HG03520 (cell line): ENCODE results near the gene KHDC1L.
A peak's percentile ranks its signal among the peaks of the same experiment; 100 is the strongest.
"Not testable (repeated sequence)": the region's sequence is repeated elsewhere in the genome, so short reads cannot be mapped to it uniquely, and the experiment has no call there.

Source experiments
- ATAC-seq: cut with Tn5 transposase; IDR thresholded peaks from one replicate; pipeline ENCODE4 v1.9.1; 2021; ENCODE audit warnings: mild to moderate bottlenecking, moderate library complexity; ENCODE audit not compliant: unreplicated experiment

KHDC1L gene, protein sequence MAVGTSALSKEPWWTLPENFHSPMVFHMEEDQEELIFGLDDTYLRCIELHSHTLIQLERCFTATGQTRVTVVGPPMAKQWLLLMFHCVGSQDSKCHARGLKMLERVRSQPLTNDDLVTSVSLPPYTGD

DNA sequence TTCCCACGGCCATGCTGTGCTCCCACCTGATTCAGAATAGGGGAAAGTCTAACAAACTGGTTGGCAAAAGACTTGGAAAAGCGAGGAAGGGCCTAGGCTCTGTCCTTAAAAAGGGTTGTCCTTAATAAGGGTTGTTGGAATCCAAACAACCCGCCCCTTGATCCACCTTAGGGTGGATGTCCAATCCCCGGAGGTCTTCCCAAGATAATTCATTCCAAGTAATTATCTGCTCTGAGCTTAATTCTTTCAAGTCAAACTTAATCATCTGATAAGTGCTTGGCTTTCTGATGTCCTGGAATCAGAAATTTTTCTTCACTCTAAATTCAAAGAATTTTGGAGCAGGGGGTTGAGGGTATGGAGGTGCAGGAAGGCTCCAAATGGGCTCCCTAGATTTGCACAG, at the start of gene KHDC1L:
KHDC1L (minus strand) TSS at position 101 of the 400 bp plus-strand sequence; CDS start at position 13, 88 bp downstream.
- ATAC-seq, result no peak

DNA sequence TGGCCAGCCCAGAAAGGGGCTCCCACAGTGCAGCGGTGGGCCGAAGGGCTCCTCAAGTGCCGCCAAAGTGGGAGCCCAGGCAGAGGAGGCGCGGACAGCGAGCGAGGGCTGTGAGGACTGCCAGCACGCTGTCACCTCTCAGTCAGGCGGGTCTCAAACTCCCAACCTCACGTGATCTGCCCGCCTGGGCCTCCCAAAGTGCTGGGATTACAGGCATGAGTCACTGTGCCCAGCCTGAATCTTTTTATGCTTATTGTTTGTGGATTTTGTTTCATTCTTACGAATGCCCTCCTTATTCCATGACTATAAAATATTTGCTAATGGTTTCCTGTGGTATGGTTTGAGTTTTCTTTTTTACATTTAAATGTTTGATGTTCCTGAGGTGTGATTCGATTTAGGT, 44.0 kb upstream of the KHDC1L start:
- ATAC-seq, result not testable (repeated sequence)

DNA sequence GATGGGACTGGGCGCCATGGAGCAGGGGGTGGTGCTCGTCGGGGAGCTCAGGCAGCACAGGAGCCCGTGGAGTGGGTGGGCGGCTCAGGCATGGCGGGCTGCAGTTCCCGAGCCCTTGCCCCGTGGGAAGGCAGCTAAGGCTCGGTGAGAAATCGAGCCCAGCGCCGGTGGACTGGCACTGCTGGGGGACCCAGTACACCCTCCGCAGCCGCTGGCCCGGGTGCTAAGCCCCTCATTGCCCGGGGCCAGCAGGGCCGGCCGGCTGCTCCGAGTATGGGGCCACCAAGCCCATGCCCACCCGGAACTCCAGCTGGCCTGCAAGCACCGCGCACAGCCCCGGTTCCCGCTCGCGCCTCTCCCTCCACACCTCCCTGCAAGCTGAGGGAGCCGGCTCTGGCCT, 43.6 kb upstream of the KHDC1L start:
- ATAC-seq, result not testable (repeated sequence)

DNA sequence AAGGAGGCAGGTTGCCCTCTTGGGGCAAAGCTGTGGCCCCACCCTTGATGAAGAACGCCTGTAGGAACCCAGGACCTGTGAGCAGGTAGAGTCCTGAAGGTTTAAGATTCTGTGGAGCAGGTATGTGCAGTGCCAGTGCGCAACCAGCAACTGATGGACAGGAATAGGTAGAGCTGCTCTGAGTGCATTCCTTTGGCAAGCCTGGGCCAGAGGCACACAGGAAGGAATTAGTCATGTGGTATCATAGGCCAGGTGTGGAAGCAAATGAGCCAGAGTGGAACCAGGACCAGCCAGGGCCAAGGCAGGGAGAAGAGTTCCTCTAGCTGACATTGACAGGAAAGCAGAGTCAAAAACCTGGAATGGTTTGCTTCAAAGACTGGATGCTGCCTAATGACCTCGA, 39.1 kb upstream of the KHDC1L start:
- ATAC-seq, result no peak

DNA sequence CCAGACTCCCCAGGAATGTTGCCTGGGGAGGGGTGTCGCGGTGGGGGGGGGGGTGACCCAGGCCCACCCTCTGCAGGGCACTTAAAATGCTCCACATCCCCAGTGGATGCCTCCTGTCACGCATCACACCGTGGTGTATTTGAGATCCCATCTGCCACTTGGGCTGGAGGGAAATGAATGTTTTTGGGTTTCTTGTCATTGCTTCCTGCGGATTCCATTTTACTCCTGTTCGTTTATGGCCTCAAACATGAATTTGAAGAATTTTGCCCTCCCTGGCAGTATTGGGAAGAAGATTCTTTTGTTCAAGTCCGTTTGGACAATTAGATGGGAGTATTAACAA, 38.2 kb upstream of the KHDC1L start:
- ATAC-seq, result peak; percentile 3

DNA sequence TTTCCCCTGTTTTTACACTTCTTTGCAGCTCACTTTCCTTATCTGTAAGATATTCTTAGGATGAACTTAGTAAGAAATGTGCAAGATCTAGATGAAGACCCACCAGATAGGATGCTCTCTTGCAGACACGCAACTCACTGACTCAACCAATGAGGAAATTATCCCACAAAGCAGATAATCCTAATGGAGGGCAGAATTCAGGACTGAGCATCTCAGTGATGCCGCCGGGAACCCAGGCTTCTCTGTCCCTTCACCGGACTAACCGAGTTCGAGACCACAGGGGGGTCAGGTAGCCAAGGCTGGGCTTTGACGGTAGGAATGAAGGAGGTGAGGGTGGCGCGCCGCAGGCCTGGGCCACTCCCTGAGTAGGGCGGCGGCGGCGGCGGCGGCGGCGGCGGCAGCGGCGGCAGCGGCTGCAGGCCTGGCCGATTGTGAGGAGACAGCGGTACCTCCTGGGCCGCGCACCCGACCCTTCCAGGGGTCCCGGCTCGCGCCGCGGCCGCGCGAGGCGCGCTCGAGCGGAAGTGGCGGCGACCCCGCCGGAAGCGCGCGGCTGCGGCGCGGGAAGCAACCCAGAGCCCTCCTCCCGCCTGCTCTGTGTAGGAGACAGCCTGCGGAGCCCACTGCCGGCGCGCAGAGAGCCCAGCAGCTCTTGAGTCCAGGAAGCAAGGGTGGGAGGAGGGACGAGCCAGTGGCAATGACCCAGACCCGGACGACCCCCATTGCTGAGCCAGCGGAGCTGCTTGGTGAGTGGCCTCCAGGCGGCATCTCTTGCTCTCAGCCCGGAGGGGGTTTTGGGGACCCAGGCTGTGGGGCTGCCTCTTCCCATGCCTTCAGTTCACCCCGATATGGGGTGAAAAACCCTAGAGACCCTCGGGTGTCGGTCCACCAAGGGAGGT, 37.6 kb upstream of the KHDC1L start, which contains the start of gene KHDC1:
KHDC1 (minus strand) TSS at position 526 of the 899 bp plus-strand sequence. CDS start 20,679 bp downstream, outside the sequence.
- ATAC-seq, result peak; percentile 83

DNA sequence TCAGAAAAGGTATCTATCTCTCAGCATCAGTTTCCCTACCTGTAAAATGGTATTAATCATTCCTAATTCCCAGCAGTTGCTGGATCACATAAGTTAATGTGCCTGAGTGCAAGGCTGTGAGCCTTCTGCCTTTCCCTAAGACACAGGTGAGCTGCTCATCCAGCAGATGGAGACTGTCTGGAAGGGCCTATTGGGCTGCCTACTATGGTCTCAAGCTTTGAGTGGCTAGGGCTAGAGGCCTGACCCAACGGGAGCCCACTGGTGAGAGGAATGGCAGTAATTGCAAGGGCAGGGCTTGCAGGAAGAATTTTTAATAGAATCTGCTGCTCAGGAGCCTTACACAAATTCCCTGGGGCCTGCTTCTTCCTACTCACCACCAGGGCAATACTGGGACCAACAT, 33.4 kb upstream of the KHDC1L start:
- no peak for ATAC-seq

DNA sequence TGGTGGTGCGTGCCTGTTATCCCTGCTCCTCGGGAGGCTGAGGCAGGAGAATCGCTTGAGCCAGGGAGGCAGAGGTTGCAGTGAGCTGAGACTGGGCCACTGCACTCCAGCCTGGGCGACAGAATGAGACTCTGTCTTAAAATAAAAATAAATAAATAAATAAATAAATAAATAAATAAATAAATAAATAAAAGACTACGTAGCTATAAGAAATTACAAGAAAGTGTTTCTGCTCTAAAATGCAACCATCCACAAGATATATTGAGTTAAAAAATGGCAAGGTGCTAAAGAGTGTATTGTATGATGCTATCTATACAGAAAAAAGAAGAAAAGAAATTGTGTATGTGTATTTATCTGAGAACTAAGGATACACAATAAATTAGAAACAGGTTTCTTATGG, 29.0 kb upstream of the KHDC1L start:
- ATAC-seq, result not testable (repeated sequence)

DNA sequence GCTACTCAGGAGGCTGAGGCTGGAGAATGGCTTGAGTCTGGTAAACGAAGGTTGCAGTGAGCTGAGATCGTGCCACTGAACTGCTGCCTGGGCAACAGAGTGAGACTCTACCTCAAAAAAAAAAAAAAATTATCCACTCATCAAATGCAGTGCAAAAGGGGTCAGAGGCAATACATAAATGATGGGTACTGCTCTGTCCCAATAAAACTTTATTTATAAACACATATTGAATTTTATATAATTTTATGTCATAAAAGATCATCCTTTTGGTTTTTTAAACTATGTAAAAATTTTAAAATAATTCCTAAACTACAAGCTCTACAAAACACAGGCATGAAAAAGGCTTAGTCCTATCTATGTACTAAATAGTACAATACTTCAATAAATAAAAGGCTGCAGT, 27.4 kb upstream of the KHDC1L start:
- no peak for ATAC-seq

DNA sequence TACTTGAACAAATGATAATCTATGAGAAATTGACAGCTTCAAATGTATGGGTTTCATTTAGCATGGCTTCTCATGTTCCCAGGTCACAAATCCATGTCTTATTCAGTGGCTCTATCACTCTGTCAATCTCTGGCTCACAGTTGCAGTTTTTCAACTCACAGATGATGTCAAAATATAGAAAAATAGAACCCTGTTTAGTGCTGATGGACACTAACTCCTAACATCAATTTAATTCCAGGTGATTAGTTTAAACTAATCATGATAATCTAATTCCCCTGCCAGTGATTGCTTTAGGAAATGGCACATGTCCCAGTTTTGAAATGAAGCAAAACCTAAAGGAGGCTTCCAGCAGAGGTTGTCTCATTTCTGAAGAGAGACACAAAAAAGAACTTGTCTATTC, 24.7 kb upstream of the KHDC1L start:
- ATAC-seq, result no peak

DNA sequence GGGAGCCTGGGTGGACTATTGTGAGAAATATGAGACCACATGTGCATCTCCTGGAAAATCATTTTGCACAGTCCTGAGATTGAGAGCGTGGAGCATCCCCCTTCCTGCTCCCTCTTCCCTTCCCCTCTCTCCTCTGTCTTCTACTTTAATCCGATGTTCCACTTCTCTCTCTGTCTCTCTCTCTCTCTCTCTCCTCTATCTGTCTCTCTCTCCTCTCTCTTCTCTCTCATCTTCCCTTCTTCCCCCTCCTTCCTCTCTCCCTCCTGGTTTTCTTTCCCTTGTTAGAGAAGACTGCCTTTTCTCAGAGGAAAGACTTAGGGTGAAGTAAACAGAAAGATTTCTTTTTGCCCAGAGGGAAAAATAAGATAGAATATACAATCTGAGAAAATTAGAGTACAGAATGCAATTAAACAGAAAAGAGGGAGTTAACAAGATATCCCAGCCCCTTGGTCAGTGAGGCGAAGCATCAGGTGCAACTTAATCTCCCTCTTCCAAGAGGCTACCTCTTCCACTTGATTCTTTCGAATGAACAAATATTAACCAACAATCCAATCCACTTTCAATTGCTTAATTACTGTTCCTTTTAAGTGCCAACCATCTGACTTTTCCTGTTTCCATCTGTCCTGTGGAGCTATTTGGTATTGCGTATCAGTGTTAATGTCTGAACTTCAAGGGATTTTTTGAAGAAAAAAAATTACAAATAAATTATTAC, 23.1 kb upstream of the KHDC1L start:
- ATAC-seq, result no peak

DNA sequence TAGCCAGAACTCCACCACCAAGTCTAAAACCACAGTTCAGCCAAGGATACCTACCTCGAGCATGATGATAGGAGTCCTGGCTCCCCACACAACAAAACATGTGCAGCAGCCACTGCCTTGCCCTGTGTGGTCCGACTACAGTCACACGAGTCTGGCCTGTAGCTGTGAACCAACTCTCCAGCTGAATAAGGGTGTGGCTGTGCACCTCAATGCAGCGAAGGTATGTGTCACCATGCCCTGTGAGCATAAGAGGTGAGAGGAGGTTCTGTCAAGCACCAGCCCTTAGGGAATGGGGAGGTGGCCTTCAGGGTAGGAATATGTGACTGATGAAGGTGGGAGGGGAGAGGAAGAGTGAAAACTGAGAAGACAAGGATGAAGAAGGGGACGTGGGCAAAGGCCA, 16.7 kb upstream of the KHDC1L start:
- no peak for ATAC-seq

DNA sequence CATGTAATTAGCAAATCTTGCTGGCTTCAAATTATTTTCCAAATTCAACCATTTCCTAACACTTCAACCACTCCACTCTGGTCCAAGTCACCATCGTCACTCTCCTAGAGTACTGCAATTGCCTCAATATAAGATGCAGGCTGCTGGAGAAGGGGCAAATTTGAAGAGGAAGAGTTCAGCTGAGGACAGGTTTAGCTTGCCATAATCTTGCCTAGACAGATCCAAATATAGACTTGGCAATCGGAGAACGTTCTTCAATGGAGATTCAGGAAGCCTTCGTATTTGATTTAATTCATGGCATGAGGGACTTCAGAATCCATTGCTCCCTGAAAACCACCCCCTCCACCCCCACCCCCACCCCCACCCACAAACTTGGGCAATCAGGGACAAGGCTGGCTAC, 15.4 kb upstream of the KHDC1L start:
- no peak for ATAC-seq

DNA sequence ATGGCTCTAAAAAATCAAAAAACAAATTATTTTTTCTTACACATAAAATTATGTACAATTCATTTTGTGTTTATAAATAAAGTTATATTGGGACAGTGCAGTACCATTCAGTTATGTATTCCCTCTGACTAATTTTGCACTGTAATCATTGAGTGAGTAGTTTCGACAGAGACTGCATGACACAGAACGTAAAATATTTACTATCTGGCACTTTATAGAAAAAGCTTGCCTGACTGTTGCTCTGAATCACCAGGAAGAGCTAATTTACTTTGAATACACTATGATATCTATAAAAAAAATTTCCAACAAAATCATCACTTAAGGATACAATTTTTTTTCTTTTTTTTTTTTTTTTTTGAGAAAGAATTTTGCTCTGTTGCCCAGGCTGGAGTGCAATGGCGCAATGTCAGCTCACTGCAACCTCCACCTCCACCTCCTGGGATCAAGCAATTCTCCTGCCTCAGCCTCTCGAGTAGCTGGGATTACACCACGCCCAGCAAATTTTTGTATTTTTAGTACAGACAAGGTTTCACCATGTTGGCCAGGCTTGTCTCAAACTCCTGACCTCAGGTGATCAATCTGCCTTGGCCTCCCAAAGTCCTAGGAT, 11.0 kb upstream of the KHDC1L start:
- no peak for ATAC-seq

DNA sequence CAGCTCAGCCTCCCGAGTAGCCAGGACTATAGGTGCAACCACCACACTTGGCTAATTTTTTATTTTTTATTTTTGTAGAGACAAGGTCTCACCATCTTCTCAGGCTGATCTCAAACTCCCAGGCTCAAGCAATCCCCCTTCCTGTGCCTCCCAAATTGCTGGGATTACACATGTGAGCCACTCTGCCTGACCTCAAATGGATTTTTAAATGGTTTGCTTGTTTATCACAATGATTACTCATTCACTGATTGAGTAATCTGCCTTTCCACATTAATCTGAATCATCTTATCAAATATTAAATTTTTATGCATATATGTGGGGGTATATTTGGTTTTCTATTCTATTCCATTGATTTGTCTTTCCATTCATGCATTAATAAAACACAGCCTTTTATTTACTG, 9.4 kb upstream of the KHDC1L start:
- ATAC-seq, result no peak

DNA sequence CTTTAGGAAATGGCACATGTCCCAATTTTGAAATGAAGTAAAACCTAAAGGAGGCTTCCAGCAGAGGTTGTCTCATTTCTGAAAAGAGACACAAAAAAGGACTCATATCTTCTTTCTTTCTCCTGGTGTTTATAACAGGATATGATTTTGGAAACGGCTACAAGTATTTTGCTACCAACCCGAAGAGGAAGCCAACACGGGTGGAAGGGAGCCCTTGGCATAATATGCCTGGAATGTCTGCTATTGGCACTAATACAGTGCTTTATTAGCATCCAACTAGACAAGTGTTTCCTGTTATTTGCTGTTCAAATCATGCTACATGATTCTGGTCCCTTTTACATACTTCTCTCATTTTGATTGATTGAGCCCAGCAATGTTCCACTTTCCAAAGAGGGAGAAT, 8.7 kb upstream of the KHDC1L start:
- not testable (repeated sequence) for ATAC-seq

DNA sequence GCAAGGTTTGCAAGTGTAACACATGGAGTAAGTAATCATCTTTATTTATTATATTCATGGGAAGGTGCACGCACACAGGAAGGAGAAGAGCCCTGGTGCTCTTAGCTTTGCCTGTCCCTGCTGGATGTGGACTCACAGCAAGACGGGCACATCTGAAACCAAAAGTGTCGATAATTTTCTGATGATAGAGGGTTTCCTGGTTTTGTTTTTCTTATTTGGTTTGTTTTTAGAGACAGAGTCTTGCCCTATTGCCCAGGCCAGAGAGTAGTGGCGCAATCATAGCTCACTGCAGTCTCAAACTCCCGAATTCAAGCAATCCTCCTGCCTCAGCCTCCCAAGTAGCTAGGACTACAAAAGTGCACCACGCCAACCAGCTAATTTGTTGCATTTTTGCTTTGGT, 7.8 kb upstream of the KHDC1L start:
- no peak for ATAC-seq

DNA sequence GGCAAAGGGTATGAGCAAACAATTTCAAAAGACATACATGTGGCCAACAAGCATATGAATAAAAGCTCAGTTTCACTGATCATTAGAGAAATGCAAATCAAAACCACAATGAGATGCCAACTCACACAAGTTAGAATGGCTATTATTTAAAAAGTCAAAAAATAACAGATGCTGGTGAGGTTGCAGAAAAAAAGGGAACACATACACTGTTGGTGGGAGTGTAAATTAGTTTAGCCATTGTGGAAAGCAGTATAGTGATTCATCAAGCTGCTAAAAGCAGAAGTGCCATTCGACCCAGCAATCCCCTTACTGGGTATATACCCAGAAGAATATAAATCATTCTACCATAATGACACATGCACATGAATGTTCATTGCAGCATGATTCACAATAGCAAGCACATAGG, 6.7 kb upstream of the KHDC1L start:
- ATAC-seq, result peak; percentile 44

DNA sequence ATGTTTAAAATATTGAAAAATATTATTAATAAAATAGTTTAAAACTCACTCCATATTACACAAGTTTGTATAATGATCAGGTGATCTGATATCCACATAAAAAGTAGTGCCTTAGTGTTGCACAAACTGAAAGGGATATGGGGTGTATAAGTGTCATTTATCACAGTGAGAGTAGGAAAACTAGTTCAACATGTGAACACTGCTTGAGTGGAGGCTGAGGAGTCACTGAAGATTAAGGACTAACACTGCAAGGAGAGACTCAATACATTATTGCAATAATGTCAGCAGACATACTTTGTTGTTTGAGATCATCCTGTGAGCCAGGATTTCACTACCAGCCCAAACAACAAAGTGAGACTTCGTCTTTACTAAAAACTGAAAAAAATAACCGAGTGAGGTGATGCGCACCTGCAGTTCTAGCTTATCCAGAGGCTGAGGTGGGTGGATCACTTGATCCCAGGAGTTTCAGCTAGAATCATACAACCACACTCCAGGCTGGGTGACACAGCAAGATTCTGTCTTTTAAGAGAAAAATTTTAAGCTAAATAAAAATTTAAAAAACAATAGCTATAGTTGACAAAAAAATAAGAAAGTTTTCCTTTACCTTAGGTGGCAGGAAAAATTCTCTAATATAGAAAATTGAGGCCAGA, 2.4 kb upstream of the KHDC1L start:
- ATAC-seq, result no peak

DNA sequence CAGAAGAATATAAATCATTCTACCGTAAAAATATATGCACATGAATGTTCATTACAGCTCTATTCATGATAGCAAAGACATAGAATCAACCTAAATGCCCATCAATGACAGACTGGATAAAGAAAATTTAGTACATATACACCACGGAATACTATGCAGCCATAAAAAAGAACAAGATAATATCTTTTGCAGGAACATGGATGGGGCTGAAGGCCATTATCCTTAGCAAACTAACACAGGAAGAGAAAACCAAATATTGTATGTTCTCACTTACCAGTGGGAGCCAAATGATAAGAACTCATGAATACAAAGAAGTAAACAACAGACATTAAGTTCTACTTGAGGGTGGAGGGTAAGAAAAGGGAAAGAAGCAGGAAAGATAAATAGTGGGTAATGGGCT, 8.4 kb downstream of the KHDC1L start:
- ATAC-seq, result no peak

DNA sequence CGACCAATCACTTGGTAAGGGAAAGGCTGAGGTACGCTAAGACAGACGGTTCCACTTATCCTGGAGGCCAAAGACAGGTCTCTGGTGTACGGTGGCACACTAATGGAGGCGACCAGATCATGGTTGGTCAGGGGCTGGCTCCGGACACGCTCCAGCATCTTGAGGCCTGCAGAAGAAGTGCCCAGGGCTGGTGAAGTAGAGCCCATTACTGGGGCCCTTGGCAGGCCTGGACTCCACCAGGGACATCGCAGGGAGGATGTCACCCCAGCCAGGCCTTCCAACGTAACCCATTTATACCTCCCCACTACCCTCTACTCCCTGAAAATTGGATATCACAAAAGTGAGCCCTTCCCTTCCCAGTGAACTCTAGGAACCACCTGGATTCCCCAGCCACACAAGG, 16.2 kb downstream of the KHDC1L start:
- no peak for ATAC-seq
